Measurements from ENCODE around the gene SLC39A11. TPM values are rescaled to one million over a fixed set of nuclear protein-coding genes. Genes with fewer than 3 reads are reported as not detected.

SLC39A11 gene
- total and polyA plus RNA-seq, 2 of the 13 experiments (the other 11 are each of a cell fraction or from before 2014, with no cell fraction given) = 17.2 to 31.5 TPM

- intact Hi-C loops (cut with micrococcal nuclease; ENCODE audit: unreplicated experiment) = no loop called here
- ChIA-PET CTCF (ENCODE audit: low intra/inter-chr PET ratio, low total read pairs) (no interaction called here), POLR2A (no interaction called here)
- no peak overlapping the region for H3K4me3 ChIP-seq (replicated peaks in 1 of 3; ENCODE audit: insufficient read depth in 1 of 3, low read depth in 2 of 3, low read length in 3 of 3)
- FAIRE-seq = peak; percentile 71
- no peaks in the 10 kb centered on the region for H3K79me2 ChIP-seq (ENCODE audit: insufficient read depth, low read length)
- DNase-seq (ENCODE audit: low spot score) = no peak
- 75% methylated on average over 5 of the region's 5 CpGs for WGBS (ENCODE audit: low lambda C conversion rate)
- no peak overlapping the region for H3K9ac ChIP-seq (ENCODE audit: insufficient read depth, low read depth, low read length)
- in situ Hi-C loops (cut with HindIII; ENCODE audit: extremely low pct_ligation_motif_present, low pct_unique_long_range_greater_than_20kb) = no loop called here
- H3K9me3 ChIP-seq (ENCODE audit: low read length) = no peaks in the 10 kb centered on the region
- 0 out of 5 replicates have a peak, but pooled peaks cover 0 to 6% of the 10 kb centered on the region in 2 experiments for H3K36me3 ChIP-seq (replicated peaks in 1 of 2; ENCODE audit: control insufficient read depth in 1 of 2, insufficient read depth in 2 of 2, low read length in 2 of 2)
- no peaks in the 10 kb centered on the region for H3K27me3 ChIP-seq (ENCODE audit: control insufficient read depth in 1 of 2, insufficient read depth in 2 of 2, low read length in 2 of 2)
- peak; percentile 62; the same call in 2 of the 3 replicates for ATAC-seq
- H4K20me1 ChIP-seq (ENCODE audit: insufficient read depth, low read length) = no peaks in the 10 kb centered on the region
- H3K27ac ChIP-seq (ENCODE audit: extremely low read length, insufficient read depth, low read length) = no peak overlapping the region
- no peak overlapping the region for H2AFZ ChIP-seq (ENCODE audit: low read length)
- peaks cover 28% of the 10 kb centered on the region for H3K4me1 ChIP-seq (ENCODE audit: insufficient read depth, low read length)
- BruUV-seq (replicated peaks) = no TSS peak
- no peak overlapping the region for H3K4me2 ChIP-seq (ENCODE audit: low read depth, low read length)
- TF ChIP-seq, protein P1, sequence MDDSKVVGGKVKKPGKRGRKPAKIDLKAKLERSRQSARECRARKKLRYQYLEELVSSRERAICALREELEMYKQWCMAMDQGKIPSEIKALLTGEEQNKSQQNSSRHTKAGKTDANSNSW (CRISPR knock-in tag; IDR thresholded peaks at IDR 0.05; ENCODE audit: borderline replicate concordance) = no peak
- TF ChIP-seq FOXK2 (IDR thresholded peaks at IDR 0.05) (no peak), SRSF4 (IDR thresholded peaks at IDR 0.05; ENCODE audit: low read depth, low read length, poor library complexity, severe bottlenecking) (no peak), CBFB (CRISPR knock-in tag; IDR thresholded peaks at IDR 0.05) (no peak), ZFP36L1 (CRISPR knock-in tag; IDR thresholded peaks at IDR 0.05) (no peak), ZNF614 (CRISPR knock-in tag; IDR thresholded peaks at IDR 0.05; ENCODE audit: borderline replicate concordance) (no peak), ZFAT (CRISPR knock-in tag; conservative IDR thresholded peaks at IDR 0.05) (no peak), ZBTB20 (CRISPR knock-in tag; IDR thresholded peaks at IDR 0.05; ENCODE audit: borderline replicate concordance, low read depth) (no peak), ZFP36L2 (CRISPR knock-in tag; IDR thresholded peaks at IDR 0.05) (no peak), ZNF143 (CRISPR knock-in tag; IDR thresholded peaks at IDR 0.05) (no peak), ZNF552 (CRISPR knock-in tag; IDR thresholded peaks at IDR 0.05; ENCODE audit: borderline replicate concordance) (no peak), ELK4 (CRISPR knock-in tag; IDR thresholded peaks at IDR 0.05; ENCODE audit: borderline replicate concordance) (no peak)
- TF ChIP-seq, protein P2, sequence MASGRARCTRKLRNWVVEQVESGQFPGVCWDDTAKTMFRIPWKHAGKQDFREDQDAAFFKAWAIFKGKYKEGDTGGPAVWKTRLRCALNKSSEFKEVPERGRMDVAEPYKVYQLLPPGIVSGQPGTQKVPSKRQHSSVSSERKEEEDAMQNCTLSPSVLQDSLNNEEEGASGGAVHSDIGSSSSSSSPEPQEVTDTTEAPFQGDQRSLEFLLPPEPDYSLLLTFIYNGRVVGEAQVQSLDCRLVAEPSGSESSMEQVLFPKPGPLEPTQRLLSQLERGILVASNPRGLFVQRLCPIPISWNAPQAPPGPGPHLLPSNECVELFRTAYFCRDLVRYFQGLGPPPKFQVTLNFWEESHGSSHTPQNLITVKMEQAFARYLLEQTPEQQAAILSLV (CRISPR knock-in tag; IDR thresholded peaks at IDR 0.05; ENCODE audit: borderline replicate concordance) = no peak
- TF ChIP-seq, protein P3, sequence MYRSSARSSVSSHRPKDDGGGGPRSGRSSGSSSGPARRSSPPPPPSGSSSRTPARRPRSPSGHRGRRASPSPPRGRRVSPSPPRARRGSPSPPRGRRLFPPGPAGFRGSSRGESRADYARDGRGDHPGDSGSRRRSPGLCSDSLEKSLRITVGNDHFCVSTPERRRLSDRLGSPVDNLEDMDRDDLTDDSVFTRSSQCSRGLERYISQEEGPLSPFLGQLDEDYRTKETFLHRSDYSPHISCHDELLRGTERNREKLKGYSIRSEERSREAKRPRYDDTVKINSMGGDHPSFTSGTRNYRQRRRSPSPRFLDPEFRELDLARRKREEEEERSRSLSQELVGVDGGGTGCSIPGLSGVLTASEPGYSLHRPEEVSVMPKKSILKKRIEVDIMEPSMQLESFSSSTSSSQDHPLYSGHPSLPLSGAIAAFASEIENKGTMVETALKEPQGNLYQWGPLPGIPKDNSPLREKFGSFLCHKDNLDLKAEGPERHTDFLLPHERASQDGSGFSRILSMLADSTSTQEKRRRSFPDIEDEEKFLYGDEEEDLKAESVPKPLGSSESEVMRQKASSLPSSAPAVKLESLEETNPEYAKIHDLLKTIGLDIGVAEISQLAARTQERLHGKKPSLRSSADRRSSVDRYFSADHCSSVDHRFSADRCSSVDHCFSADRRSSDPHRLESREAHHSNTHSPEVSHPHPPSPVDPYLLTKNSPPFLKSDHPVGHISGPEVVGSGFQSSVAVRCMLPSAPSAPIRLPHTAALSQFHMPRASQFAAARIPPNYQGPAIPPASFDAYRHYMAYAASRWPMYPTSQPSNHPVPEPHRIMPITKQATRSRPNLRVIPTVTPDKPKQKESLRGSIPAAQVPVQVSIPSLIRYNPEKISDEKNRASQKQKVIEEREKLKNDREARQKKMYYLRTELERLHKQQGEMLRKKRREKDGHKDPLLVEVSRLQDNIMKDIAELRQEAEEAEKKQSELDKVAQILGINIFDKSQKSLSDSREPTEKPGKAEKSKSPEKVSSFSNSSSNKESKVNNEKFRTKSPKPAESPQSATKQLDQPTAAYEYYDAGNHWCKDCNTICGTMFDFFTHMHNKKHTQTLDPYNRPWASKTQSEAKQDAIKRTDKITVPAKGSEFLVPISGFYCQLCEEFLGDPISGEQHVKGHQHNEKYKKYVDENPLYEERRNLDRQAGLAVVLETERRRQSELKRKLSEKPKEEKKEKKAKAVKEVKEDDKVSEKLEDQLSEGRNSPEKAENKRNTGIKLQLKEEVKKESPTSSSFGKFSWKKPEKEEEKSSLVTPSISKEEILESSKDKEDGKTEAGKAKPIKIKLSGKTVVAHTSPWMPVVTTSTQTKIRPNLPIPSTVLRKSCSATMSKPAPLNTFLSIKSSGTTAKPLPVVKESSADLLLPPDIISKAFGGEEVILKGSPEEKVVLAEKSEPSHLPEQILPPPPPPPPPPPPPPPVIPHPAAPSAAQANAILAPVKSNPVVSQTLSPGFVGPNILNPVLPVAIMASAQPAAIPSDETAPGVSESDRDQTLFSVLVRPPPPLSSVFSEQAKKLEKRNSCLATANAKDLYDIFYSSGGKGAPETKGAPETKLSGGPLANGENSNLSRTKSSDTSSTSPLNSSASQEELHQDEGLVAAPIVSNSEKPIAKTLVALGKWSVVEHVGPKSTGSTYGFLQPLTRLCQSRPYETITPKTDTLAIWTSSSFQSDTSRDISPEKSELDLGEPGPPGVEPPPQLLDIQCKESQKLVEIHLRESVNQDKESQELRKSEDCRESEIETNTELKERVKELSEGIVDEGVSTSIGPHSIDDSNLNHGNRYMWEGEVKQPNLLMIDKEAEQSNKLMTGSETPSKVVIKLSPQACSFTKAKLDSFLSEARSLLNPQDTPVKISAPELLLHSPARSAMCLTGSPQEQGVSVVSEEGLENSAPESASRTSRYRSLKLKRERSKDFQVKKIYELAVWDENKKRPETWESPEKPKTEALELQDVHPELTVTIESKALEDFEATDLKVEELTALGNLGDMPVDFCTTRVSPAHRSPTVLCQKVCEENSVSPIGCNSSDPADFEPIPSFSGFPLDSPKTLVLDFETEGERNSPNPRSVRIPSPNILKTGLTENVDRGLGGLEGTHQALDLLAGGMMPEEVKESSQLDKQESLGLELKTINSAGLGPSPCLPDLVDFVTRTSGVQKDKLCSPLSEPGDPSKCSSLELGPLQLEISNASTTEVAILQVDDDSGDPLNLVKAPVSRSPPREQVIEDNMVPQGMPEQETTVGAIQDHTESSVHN (CRISPR knock-in tag; IDR thresholded peaks at IDR 0.05) = no peak
These were observed 64.2 kb downstream of the SLC39A11 start for GRCh38 chr17:73028299-73028755.

Data from HepG2 (cell line).